AG04449 (cell line): ENCODE measurements around the gene FOXN3.

Experiments
- CTCF ChIA-PET: fragments of 350-600 bp; formaldehyde crosslinking; extraction: SDS; loops from one replicate; lab custom pipeline; 2021; ENCODE audit warnings: antibody characterized with exemption; lab: Yijun Ruan, JAX
- POLR2A ChIA-PET: fragments of 400-600, 350-600 bp; formaldehyde crosslinking; extraction: SDS; loops from one replicate; lab custom pipeline; 2020; ENCODE audit warnings: antibody characterized with exemption, inconsistent platforms; lab: Yijun Ruan, JAX
- DNase-seq: peaks from one replicate; pipeline ENCODE4 v3.0.0-alpha.2; 2010; ENCODE audit warnings: low read depth, low spot score
- H3K4me3 ChIP-seq: 2 replicates; pipeline ENCODE4 v1.5.1; 2011; ENCODE audit warnings: low read depth, mild to moderate bottlenecking, control low read depth, low read length
- TF ChIP-seq, protein P1 (sequence below): IDR thresholded peaks from one replicate; pipeline ENCODE4 v1.5.1; 2011; ENCODE audit warnings: mild to moderate bottlenecking, moderate library complexity, low read length, control low read depth, inconsistent platforms; ENCODE audit not compliant: insufficient read depth; ENCODE audit errors: missing control alignments

FOXN3 gene

DNA sequence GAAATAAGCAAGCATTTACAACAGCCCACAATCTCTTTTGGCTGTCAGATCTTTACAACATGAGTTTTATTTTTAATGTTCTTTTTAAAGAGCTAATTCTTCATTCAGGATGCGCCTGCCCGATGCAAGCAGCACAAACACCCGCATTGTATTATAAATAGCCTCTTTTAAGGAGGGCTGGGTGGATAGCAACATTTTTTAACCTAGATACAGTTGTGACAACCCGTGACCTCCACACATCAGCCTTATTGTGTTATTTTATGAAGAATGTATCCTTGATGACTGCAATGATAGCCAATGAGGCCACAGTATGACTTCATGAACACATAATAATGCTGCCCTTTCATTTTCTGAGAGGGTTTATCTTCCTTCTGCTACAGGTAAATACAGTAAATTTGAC lies 173.7 kb downstream of the FOXN3 start:
- no peak overlapping the region for H3K4me3 ChIP-seq
- TF ChIP-seq, protein P1, sequence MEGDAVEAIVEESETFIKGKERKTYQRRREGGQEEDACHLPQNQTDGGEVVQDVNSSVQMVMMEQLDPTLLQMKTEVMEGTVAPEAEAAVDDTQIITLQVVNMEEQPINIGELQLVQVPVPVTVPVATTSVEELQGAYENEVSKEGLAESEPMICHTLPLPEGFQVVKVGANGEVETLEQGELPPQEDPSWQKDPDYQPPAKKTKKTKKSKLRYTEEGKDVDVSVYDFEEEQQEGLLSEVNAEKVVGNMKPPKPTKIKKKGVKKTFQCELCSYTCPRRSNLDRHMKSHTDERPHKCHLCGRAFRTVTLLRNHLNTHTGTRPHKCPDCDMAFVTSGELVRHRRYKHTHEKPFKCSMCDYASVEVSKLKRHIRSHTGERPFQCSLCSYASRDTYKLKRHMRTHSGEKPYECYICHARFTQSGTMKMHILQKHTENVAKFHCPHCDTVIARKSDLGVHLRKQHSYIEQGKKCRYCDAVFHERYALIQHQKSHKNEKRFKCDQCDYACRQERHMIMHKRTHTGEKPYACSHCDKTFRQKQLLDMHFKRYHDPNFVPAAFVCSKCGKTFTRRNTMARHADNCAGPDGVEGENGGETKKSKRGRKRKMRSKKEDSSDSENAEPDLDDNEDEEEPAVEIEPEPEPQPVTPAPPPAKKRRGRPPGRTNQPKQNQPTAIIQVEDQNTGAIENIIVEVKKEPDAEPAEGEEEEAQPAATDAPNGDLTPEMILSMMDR = no peak
- no peak for DNase-seq
- POLR2A ChIA-PET = no interaction called here
- CTCF ChIA-PET = interaction anchor here (1.0 kb wide), 1 partner anchor 8 kb away, joined by 3 read pairs; no protein-coding TSS in a partner anchor

DNA sequence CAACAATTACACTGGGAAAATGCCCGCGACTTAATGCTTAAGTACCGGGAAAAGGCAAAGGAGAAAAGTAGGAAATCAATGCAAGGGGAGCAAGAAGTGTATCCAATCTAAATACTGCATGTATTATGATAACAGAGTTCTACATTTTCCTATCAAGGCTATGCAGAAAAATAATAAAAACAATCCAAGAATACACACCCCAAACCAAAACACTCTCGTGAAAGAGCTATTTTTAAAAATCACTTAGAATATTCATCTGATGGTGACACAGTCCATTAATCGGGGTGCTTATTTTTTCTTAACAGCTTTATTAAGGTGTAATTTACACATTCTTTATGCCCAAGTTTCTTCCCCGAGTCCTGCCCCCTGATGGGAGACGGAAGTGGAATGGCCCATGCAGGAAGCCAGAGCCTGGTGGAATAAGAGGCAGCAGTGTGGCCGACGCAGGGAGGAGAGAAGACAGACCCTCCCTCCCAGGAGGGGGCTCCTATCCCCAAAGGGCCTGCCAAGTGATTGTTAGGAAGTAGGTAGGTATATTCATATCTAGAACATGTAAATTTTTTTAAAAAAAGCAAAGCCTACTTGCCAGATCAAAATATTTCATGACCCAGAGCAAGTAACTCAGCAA lies 174.3 kb downstream of the FOXN3 start:
- POLR2A ChIA-PET = no interaction called here
- DNase-seq = no peak
- CTCF ChIA-PET = interaction anchor here (0.7 to 1.0 kb wide), 2 partner anchors 9 to 13 kb away, joined by 3 read pairs; no protein-coding TSS in a partner anchor
- no peak overlapping the region for H3K4me3 ChIP-seq
- TF ChIP-seq, protein P1 = no peak

DNA sequence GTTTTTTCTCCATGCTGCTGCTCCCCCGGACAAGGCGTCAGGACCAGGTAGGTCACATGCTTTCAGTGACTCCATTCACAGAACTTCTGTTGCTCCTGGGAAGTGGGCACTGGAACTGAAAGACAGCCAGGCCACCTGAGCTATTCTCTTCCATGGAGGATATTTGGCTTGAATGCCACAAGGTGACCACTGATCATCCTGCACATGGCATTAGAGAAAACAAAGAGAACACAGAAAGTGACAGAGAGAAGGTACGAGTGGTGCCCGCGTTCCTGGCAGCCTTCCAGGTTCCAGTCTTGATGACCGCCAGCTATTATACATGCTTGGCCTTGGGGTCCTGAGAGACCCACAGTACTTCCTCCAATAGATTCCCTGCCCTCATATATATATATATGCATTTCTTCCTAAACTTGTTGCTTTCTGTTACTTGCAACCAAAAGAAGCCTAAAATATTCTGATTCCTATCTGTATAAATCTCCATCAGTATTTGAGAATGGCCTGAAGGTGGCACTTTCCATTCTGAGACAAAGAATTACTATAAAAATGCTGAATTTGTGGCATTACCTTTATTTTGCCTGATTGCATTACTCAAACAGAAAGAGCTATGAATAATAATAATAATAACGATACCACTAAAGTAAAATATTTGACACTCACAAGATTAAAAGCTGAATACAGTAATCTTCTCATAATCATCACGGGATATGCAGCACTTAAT lies 174.9 kb downstream of the FOXN3 start:
- H3K4me3 ChIP-seq = no peak overlapping the region
- TF ChIP-seq, protein P1 = no peak
- ChIA-PET CTCF (interaction anchor here (0.7 kb wide), 1 partner anchor 12 kb away, joined by 3 read pairs; no protein-coding TSS in a partner anchor), POLR2A (no interaction called here)
- no peak for DNase-seq

DNA sequence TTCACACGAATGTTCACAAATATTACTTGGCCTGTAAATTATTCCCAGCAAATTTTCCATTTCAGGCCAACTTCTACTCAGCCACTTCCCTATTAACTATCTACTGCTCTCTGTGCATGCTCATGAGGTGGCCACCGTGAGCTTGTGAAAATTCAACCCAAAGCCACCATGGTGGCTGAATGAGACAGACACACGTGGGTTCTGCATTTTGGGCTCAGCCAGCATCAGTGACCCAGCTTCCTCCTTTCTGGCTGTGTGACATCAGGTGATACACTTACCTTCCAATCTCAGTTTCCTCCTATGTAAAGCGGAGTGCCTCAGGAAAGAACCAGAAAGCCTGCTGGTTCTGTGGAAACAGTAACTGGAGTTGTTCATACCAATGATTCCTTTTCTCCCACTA lies 175.8 kb downstream of the FOXN3 start:
- TF ChIP-seq, protein P1 = no peak
- CTCF ChIA-PET = interaction anchor here (1.0 to 1.3 kb wide), 2 partner anchors 16 to 21 kb away, joined by 3 read pairs; no protein-coding TSS in a partner anchor
- H3K4me3 ChIP-seq = no peak overlapping the region
- DNase-seq = no peak
- POLR2A ChIA-PET = no interaction called here

DNA sequence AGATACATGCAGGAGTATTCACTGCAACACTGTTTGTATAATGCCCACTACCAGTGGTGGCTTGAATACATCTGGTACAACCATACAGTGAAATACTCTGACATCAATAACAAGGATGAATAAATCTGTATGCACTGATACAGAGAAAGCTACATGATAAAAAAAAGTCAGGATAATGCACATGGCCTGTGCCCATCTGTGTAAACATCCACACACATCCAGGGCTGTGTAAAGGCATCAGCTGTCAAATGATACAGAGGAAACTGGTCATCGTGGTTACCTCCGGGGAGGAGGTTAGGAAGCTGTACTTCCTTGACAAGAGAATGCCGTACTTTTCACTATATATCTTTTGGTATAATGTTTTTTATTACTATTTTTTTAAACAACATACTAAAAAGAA lies 176.6 kb downstream of the FOXN3 start:
- H3K4me3 ChIP-seq = no peak overlapping the region
- ChIA-PET POLR2A (no interaction called here), CTCF (interaction anchor here (1.0 to 1.3 kb wide), 2 partner anchors 15 to 20 kb away, joined by 3 read pairs; no protein-coding TSS in a partner anchor)
- TF ChIP-seq, protein P1 = no peak
- DNase-seq = no peak

DNA sequence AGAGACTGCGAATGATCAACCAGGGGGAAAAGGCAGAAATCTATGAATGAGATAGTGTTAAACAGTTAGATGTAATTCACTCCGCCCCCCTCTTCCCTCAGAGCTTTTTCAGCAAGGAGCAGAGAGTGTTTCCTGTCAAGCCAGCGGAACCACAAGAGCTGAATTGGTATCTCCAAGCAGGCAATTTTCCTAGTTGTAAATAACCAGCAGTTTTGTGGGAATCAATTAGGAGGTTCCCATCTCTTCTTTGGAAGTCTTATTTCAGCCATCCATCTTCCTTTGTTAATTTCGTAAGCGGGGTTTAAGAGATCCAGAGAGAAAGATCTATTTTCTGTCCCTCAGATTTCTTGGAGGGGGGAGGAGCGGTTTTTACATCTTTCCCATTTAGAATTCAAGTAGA lies 178.0 kb downstream of the FOXN3 start:
- TF ChIP-seq, protein P1 = no peak
- H3K4me3 ChIP-seq = no peak overlapping the region
- DNase-seq = no peak
- ChIA-PET POLR2A (no interaction called here), CTCF (interaction anchor here (0.7 to 1.8 kb wide), 3 partner anchors 9 to 149 kb away, joined by 3 to 6 read pairs (median 3); no protein-coding TSS in a partner anchor)
